Tibial nerve (tissue), 4 donors: ENCODE results near the gene EHHADH. TPM values are rescaled to one million over a fixed set of nuclear protein-coding genes. Genes with fewer than 3 reads are reported as not detected.

Source experiments
- DNase-seq, 2 donors: peaks; one replicate each; pipeline ENCODE4 v3.0.0-alpha.2; 2019; ENCODE audit warnings: low spot score in 2 of 2
- H3K27ac ChIP-seq, 4 donors: fragments of 200-600 bp; sonication (generic) in 3 of 4; one replicate each; pipeline ENCODE4 v1.5.1; 2017 to 2019; ENCODE audit warnings: mild to moderate bottlenecking in 1 of 4
- H3K27me3 ChIP-seq, 2 donors: fragments of 200-600 bp; sonication (generic) in 1 of 2; one replicate each; pipeline versions ENCODE4 v1.5.1 to v1.6.0; 2017 to 2019
- H3K36me3 ChIP-seq, 3 donors: fragments of 200-600 bp; sonication (generic); one replicate each; pipeline ENCODE4 v1.5.1; 2018 to 2019
- H3K4me1 ChIP-seq, 4 donors: fragments of 200-600 bp; sonication (generic) in 3 of 4; one replicate each; pipeline ENCODE4 v1.5.1; 2017 to 2019
- H3K4me3 ChIP-seq, 4 donors: fragments of 200-600 bp; sonication (generic) in 3 of 4; one replicate each; pipeline ENCODE4 v1.5.1; 2017 to 2019; ENCODE audit warnings: mild to moderate bottlenecking in 1 of 4, moderate library complexity in 1 of 4
- H3K9me3 ChIP-seq, 4 donors: fragments of 200-600 bp; sonication (generic) in 3 of 4; one replicate each; pipeline ENCODE4 v1.5.1; 2017 to 2019
- CTCF ChIP-seq, 5 experiments: fragments of 200-600 bp in 3 of 5; fragments of 450-650 bp in 2 of 5; sonication (generic) in 3 of 5; IDR thresholded peaks; one replicate each; pipeline ENCODE4 v1.5.1; 2016 to 2019; ENCODE audit warnings: antibody characterized with exemption in 5 of 5, mild to moderate bottlenecking in 3 of 5, moderate library complexity in 2 of 5
- EP300 ChIP-seq, 2 donors: sonication (generic); formaldehyde crosslinking; IDR thresholded peaks; one replicate each; pipeline ENCODE4 v1.6.1; 2017; ENCODE audit warnings: antibody characterized with exemption in 2 of 2, mild to moderate bottlenecking in 1 of 2
- POLR2A ChIP-seq, 2 donors: fragments of 450-650 bp; IDR thresholded peaks; one replicate each; pipeline ENCODE4 v1.6.1; 2017; ENCODE audit warnings: antibody characterized with exemption in 2 of 2, mild to moderate bottlenecking in 2 of 2, moderate library complexity in 2 of 2
- WGBS, 2 donors: methylation state at CpG; one replicate each; pipeline ENCODE4 v1.1.5; 2018; 5-methylcytosine and 5-hydroxymethylcytosine counted together
- total RNA-seq, 4 donors: library from RNA; depleted of rRNA; stranded (reverse); fragments of >200 nt; gene quantifications; one replicate each; pipeline ENCODE4 v1.1.0, GENCODE V29; 2016

Gene EHHADH
- total RNA-seq, 4 donors from 2014 or later, result 3.1 to 5.2 (median 4.1) TPM

- peaks cover 0 to 14% (median 3%) of the 10 kb centered on the region in 4 donors for H3K4me1 ChIP-seq
- peaks cover 0 to 21% of the 10 kb centered on the region in 2 donors for H3K27me3 ChIP-seq
- no peak for DNase-seq
- TF ChIP-seq CTCF (IDR thresholded peaks at IDR 0.05) (no peak), POLR2A (IDR thresholded peaks at IDR 0.05) (no peak)
- peak overlapping the region; percentile 51 to 89 (median 62) for H3K4me3 ChIP-seq
- 70% methylated on average over 9 of the region's 9 CpGs for WGBS, 2 donors
- H3K9me3 ChIP-seq, result no peaks in the 10 kb centered on the region
- H3K36me3 ChIP-seq, result peaks cover 0 to 8% (median 0%) of the 10 kb centered on the region in 3 donors
- H3K27ac ChIP-seq, result peak overlapping the region in 1 of 4 donors; percentile 75
Measured at GRCh38 chr3:185283374-185283935, 29.6 kb upstream of the EHHADH start.

DNA sequence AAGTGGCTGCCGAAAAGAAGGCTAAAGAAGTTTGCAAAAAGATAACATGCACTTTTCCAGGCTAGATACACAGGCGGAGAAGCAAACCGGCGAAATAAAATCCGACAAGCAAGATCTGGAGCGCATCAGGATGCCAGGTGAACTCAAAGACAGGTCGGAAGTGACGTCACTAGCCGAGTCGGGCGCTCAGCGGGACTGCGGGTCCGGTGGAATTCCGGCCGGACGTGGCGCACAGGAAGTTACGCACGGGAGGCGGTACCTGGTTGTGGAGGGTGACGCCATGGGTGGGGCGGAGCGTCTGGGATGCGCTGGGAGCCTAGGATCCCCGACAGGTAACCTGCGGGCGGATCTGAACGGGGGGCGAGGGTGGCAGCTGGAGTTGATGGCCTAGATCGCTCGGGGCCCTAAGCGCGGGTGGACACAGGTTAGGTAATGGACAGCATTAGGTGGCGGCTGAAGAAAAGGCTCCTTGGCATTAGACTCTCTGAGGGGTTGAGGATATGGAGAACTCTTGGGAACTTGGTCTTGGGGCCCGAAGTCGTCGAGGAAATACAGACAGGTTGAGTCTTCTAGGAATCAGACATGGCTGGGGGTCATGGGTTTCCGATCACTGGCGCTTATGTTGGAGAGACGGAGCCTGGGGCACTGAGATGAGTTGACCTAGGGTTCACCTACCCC, 29.0 kb upstream of the EHHADH start:
- 1 to 4% methylated on average over 34 to 40 of the region's 41 CpGs for WGBS, 2 donors
- Histone ChIP-seq H3K27ac (peak overlapping the region in 2 of 4 donors; percentile 48 to 75), H3K9me3 (no peaks in the 10 kb centered on the region), H3K27me3 (peaks cover 0 to 22% of the 10 kb centered on the region in 2 donors), H3K4me1 (peaks cover 0 to 14% (median 3%) of the 10 kb centered on the region in 4 donors), H3K36me3 (peaks cover 0 to 8% (median 0%) of the 10 kb centered on the region in 3 donors), H3K4me3 (peak overlapping the region; percentile 51 to 89 (median 62))
- DNase-seq, result peak; percentile 85 to 88
- TF ChIP-seq EP300 (IDR thresholded peaks at IDR 0.05) (peak; percentile 84 to 97), CTCF (IDR thresholded peaks at IDR 0.05) (peak in 2 of 5 experiments; percentile 8 to 30), POLR2A (IDR thresholded peaks at IDR 0.05) (peak in 1 of 2 donors; percentile 59)

DNA sequence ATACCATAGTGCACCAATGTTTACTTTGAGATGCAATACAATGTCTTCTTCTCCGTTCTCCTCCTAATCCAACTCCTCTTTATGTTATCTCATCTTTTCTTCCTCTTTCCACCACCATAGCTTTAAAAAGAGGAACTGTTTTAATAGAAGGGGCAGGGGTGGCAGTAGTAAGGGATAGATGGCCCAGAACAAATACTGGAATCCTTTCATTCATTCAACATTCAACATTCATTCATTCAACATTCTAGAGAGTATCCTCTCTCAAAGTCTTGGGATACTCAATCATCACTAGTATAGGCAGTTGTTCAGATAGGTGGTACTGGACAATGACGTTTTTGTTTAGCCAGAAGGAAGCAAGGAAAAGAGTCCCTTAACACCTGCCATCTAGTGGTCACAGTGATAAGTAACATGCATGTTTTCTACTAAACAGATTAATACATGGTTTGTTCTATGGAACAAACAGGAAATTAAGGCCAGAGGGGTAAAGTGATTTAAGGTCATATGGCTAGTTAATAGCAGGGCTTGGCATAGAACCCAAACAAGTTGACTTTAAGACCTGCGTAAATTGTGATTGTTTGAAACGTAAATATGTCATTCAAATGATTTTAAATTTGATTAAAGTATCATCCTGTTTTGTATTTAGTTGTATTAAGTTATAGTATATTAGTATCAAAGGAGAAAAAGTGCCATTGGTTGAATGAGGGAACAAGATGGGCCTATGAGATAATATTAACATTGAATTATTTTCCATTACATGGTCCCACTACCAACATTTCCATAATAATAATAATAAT, 26.9 kb upstream of the EHHADH start:
- H3K36me3 ChIP-seq, result peaks cover 0 to 5% (median 0%) of the 10 kb centered on the region in 3 donors
- no peak for DNase-seq
- peaks cover 0 to 32% of the 10 kb centered on the region in 2 donors for H3K27me3 ChIP-seq
- no peak overlapping the region for H3K4me3 ChIP-seq
- 42 to 48% methylated on average over 4 of the region's 4 CpGs for WGBS, 2 donors
- H3K4me1 ChIP-seq, result peaks cover 0 to 14% (median 3%) of the 10 kb centered on the region in 4 donors
- TF ChIP-seq EP300 (IDR thresholded peaks at IDR 0.05), result no peak
- TF ChIP-seq CTCF (IDR thresholded peaks at IDR 0.05), result peak in 4 of 5 experiments; percentile 19 to 43 (median 26)
- no peak for TF ChIP-seq POLR2A (IDR thresholded peaks at IDR 0.05)
- no peak overlapping the region for H3K27ac ChIP-seq
- no peaks in the 10 kb centered on the region for H3K9me3 ChIP-seq

GRCh38 chr3:185279587-185280138, 25.8 kb upstream of the EHHADH start:
- no peak for TF ChIP-seq EP300 (IDR thresholded peaks at IDR 0.05)
- no peak for DNase-seq
- Histone ChIP-seq H3K27ac (no peak overlapping the region), H3K27me3 (peaks cover 0 to 32% of the 10 kb centered on the region in 2 donors), H3K4me3 (no peak overlapping the region), H3K36me3 (peaks cover 0 to 5% (median 0%) of the 10 kb centered on the region in 3 donors), H3K4me1 (peaks cover 0 to 14% (median 3%) of the 10 kb centered on the region in 4 donors), H3K9me3 (no peaks in the 10 kb centered on the region)
- 92% methylated on average over 7 of the region's 7 CpGs for WGBS, 2 donors

- peaks cover 0 to 3% (median 0%) of the 10 kb centered on the region in 4 donors for H3K9me3 ChIP-seq
- no peak for TF ChIP-seq EP300 (IDR thresholded peaks at IDR 0.05)
- no peak for TF ChIP-seq CTCF (IDR thresholded peaks at IDR 0.05)
- no peak for TF ChIP-seq POLR2A (IDR thresholded peaks at IDR 0.05)
- WGBS, 2 donors, result 91 to 94% methylated on average over 4 of the region's 4 CpGs
- no peak for DNase-seq
- H3K27ac ChIP-seq, result no peak overlapping the region
- peaks cover 0 to 44% of the 10 kb centered on the region in 2 donors for H3K27me3 ChIP-seq
- no peaks in the 10 kb centered on the region for H3K4me1 ChIP-seq
- no peak overlapping the region for H3K4me3 ChIP-seq
- peaks cover 0 to 5% (median 0%) of the 10 kb centered on the region in 3 donors for H3K36me3 ChIP-seq
Measured at GRCh38 chr3:185276415-185276814, 22.6 kb upstream of the EHHADH start.
